ENCODE measurements around the gene MED28. TPM values are rescaled to one million over a fixed set of nuclear protein-coding genes. Genes with fewer than 3 reads are reported as not detected.

The MED28 gene
- total RNA-seq, 1 donor from 2014 or later: 53.2 TPM

Other genes starting within 250 kb of the MED28 start
- 28.2 and 34.3 TPM in 2 replicates for gene QDPR, start 102.6 kb upstream of the MED28 start, total RNA-seq
- not detected in 2 replicates for gene CLRN2, start 99.5 kb upstream of the MED28 start, total RNA-seq
- gene LAP3, start 37.4 kb upstream of the MED28 start, total RNA-seq: 90.8 and 94.9 TPM in 2 replicates
- gene FAM184B, start 167.0 kb downstream of the MED28 start, total RNA-seq: not detected in 2 replicates
- 41.1 and 41.7 TPM in 2 replicates for gene DCAF16, start 196.1 kb downstream of the MED28 start, total RNA-seq
- 55.9 and 58.2 TPM in 2 replicates for gene NCAPG, start 196.3 kb downstream of the MED28 start, total RNA-seq